A673 (cell line): Measurements from ENCODE around the gene CPLX1.

Experiments used
- EZH2 ChIP-seq: fragments of 200-600 bp; sonication (generic); IDR thresholded peaks from 2 replicates; pipeline ENCODE4 v1.6.1; 2017; ENCODE audit warnings: borderline replicate concordance, low read depth, mild to moderate bottlenecking, mixed read lengths, antibody characterized with exemption, low read length; ENCODE audit not compliant: poor library complexity, severe bottlenecking
- TF ChIP-seq, protein P1 (sequence below): fragments of 300-800, 200-600 bp; sonication (generic); conservative IDR thresholded peaks from 2 replicates; pipeline ENCODE4 v1.5.1; 2017; ENCODE audit warnings: low read depth, mild to moderate bottlenecking, antibody characterized with exemption, low read length, moderate library complexity, mixed read lengths

DNA sequence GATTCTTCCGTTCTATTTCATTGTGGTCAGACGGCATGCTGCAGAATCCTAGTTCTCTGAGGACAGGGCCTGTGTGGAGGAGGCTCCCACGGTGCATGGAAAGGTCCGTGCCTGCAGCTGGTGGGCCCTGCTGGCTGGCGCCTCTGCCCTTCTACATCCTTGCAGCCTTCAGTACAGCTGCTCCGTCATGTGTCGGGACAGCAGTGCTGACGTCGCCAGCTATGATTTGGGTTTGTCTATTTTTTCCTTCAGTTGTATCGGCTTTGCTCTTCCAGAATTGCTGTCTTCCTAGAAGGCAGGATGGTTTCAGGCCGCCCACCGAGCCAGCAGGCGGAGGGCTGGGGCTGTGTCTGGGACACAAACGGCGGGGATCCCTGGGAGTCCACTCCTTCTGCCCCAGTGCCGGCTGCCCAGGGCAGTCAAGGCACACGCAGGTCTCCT is 32.1 kb upstream of the CPLX1 start:
- TF ChIP-seq, protein P1, sequence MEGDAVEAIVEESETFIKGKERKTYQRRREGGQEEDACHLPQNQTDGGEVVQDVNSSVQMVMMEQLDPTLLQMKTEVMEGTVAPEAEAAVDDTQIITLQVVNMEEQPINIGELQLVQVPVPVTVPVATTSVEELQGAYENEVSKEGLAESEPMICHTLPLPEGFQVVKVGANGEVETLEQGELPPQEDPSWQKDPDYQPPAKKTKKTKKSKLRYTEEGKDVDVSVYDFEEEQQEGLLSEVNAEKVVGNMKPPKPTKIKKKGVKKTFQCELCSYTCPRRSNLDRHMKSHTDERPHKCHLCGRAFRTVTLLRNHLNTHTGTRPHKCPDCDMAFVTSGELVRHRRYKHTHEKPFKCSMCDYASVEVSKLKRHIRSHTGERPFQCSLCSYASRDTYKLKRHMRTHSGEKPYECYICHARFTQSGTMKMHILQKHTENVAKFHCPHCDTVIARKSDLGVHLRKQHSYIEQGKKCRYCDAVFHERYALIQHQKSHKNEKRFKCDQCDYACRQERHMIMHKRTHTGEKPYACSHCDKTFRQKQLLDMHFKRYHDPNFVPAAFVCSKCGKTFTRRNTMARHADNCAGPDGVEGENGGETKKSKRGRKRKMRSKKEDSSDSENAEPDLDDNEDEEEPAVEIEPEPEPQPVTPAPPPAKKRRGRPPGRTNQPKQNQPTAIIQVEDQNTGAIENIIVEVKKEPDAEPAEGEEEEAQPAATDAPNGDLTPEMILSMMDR: no peak
- no peak for TF ChIP-seq EZH2
